GM21526 (cell line): ENCODE measurements around the gene MMP24.
"Not testable (repeated sequence)": the region's sequence is repeated elsewhere in the genome, so short reads cannot be mapped to it uniquely, and the experiment has no call there.

Experiments
- ATAC-seq: cut with Tn5 transposase; IDR thresholded peaks from one replicate; pipeline ENCODE4 v1.9.1; 2021; ENCODE audit warnings: moderate library complexity; ENCODE audit not compliant: unreplicated experiment, low FRiP score

The MMP24 gene

GRCh38 chr20:35252598-35252997 lies 26.1 kb downstream of the MMP24 start:
- not testable (repeated sequence) for ATAC-seq

GRCh38 chr20:35253010-35253409 lies 26.5 kb downstream of the MMP24 start:
- no peak for ATAC-seq

GRCh38 chr20:35254448-35254999 lies 28.0 kb downstream of the MMP24 start:
- no peak for ATAC-seq

DNA sequence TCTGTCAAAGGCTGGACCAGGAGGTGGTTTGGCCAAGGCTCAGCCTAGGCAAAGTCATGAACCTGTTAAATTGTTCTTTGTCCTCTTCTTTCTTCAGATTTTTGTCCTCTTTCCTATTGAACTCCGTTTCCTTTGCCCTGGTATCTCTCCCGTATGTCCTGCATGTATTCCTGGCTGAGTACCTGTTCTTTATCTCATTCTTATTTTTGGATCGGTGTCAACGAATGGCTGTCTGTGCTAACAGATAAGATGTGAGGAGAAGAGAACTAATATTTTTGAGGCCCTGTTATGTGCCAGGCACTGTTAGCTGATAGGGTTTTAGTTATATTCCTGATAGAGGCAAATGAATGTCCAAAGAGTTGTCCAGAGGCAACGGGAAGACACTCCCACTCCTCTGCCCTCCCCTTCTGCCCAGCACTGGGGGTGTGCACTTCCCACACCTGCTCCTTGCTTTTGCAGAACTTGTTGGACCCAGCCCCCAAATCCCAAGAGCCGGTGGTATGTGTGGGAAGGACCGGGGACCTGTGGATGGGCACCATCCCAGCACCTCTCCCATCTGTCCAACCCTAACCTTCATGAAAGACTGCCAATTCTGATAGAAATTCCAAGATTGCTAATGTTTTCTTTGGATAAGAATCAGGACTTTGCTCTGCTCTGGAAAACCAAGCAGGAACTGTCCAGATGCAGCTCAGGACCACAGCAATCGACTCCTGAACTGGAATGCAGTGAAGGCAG lies 30.9 kb downstream of the MMP24 start:
- no peak for ATAC-seq

DNA sequence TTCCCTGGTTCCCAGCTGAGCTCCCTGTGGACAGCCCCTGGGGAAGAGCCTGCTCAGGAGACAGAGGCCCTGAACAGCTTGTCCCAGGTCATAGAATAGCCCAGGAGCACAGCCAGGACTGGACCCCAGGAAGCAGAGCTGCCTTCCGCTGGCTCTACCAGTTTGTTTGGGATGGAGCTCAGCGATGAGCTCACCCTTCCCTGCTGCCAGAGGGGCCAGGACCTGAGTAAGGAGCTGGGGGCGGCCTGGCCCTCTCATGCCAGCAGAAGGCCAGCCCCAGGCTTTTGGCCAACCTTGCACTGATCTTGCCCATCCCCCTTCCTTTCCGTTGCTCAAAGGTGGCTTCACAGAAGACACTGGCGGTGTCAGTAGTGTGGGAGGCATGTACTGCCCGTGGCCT lies 33.9 kb downstream of the MMP24 start:
- no peak for ATAC-seq

DNA sequence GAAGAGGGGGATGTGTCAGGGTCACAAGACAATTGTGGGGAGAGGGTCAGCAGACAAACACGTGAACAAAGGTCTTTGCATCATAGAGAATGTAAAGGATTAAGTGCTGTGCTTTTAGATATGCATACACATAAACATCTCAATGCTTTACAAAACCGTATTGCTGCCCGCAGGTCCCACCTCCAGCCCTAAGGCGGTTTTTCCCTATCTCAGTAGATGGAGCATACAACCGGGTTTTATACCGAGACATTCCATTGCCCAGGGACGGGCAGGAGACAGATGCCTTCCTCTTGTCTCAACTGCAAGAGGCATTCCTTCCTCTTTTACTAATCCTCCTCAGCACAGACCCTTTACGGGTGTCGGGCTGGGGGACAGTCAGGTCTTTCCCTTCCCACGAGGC lies 35.8 kb downstream of the MMP24 start:
- ATAC-seq = not testable (repeated sequence)

DNA sequence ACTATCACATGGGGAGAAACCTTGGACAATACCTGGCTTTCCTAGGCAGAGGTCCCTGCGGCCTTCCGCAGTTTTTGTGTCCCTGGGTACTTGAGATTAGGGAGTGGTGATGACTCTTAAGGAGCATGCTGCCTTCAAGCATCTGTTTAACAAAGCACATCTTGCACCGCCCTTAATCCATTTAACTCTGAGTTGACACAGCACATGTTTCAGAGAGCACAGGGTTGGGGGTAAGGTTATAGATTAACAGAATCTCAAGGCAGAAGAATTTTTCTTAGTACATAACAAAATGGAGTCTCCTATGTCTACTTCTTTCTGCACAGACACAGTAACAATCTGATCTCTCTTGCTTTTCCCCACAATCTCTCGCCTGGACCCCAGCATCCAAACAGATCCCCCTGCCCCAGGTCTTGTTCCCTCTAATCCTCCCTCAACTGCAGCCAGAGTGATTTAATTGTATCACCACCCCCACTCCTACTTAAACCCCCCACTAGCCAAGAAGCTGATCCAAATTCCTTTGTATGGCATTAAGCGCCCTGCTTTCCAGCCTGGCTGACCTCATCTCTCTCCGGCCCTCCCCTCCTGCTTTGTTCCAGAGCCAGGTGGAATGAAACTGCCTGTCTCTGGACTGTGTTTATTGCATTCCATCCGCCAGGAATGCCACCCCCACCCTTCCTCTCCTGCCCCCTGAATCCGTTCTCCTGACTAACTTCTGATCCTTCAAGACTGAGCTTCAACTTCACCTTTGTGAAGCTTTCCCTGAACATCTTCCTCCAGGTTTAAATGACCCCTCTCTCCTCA lies 36.4 kb downstream of the MMP24 start:
- ATAC-seq = not testable (repeated sequence)

DNA sequence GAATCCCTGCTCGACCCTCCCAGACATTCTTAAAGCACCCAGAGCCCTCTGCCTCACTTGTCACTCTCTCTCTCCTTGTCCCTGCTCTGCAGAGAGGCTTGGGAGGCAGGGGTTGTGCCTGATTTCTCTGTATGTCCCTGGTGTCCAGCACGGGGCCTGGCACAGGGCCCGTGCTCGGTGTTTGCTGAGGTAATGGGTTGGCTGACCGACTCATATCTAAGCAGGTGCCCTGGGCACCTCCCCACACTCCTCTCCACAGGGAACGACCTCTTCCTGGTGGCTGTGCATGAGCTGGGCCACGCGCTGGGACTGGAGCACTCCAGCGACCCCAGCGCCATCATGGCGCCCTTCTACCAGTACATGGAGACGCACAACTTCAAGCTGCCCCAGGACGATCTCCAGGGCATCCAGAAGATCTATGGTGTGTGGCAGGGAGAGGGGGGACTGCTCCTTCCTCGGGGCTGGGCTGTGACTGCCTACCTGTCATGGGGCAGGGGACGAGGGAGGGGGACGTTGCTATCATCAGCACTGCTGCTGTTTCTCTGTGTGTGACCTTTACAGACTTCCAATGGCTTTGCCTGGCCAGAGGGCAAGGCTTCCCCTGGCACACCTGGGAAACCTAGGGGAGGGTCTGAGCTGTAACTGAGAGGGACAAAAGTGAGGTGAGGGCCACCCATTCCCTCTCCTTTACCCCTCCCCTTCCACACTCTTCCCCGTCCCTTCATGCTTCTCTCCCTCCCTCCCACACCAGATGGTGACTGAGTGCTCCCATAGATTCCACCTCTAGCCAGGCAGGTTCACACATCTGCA lies 37.2 kb downstream of the MMP24 start:
- no peak for ATAC-seq

DNA sequence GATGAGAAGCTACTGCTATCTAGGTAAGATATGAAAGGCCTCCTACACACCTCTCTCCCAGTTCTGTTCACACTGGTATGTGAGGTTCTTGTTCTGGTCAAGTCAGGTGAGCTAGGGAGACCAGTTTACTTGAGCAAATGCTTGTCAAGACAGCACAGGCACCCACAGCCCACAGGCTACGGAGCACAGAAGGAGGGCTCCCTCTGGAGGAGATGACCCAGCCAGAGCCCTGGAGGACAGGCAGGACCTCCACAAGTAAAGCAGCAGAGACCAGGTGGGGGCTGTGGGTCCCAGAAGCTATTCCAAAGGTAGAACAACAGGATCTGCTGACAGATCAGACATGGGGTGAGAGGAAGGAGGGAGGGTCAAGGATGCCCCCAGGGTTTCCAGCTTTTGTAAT lies 38.3 kb downstream of the MMP24 start:
- no peak for ATAC-seq

DNA sequence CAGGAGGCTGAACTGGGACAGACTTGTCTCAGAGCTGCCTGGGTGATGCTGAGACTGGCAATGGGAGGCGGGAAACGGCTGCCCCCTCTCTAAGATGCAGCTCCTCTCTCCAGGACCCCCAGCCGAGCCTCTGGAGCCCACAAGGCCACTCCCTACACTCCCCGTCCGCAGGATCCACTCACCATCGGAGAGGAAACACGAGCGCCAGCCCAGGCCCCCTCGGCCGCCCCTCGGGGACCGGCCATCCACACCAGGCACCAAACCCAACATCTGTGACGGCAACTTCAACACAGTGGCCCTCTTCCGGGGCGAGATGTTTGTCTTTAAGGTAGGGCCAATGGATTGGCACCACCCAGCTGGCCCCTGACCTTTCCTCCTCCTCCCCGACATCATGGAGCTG lies 40.6 kb downstream of the MMP24 start:
- ATAC-seq = no peak

- ATAC-seq = no peak
Measured at GRCh38 chr20:35269055-35269781, 42.7 kb downstream of the MMP24 start.

DNA sequence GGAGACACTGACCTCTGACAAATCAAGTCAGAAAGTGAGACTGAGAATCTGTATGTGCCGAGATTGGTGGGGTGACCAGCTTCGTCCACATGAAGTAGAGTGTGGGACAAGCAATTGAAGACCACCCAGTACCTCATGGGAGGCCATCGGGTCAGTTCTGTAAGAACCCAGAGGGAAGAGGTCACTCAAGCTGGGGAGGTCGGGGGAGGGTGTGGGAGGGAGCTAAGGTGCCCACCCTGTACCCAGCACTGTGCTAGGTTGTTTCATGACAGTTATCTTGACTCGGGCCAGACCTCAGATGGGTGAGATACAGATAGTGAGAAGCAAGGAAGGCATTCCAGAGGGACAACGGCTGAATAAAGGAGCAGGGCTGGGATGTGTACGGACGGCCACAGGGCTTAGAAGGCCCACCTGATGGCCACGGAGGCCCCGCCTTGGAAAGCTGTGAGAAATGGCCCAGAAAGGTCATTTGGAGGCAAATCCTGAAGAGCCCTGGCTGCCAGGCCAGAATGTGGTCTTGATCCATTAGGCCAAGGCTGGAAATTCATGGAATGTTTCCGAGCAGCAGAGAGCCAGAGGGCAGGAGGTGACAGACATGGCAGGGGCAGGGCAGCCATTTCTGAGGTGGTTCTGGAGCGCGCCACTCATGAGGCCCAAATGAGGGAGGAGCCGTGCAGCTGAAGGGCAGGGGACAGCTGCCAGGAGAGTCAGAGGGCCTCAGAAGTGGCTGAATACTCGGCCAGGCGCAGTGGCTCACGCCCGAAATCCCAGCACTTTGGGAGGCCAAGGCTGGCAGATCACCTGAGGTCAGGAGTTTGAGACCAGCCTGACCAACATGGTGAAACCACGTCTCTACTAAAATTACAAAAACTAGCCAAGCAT lies 43.8 kb downstream of the MMP24 start:
- ATAC-seq = no peak

GRCh38 chr20:35271073-35271882 lies 44.8 kb downstream of the MMP24 start:
- no peak for ATAC-seq

- no peak for ATAC-seq
Measured at GRCh38 chr20:35271904-35272303, 45.4 kb downstream of the MMP24 start.

GRCh38 chr20:35273449-35274171 lies 47.1 kb downstream of the MMP24 start:
- ATAC-seq = no peak

DNA sequence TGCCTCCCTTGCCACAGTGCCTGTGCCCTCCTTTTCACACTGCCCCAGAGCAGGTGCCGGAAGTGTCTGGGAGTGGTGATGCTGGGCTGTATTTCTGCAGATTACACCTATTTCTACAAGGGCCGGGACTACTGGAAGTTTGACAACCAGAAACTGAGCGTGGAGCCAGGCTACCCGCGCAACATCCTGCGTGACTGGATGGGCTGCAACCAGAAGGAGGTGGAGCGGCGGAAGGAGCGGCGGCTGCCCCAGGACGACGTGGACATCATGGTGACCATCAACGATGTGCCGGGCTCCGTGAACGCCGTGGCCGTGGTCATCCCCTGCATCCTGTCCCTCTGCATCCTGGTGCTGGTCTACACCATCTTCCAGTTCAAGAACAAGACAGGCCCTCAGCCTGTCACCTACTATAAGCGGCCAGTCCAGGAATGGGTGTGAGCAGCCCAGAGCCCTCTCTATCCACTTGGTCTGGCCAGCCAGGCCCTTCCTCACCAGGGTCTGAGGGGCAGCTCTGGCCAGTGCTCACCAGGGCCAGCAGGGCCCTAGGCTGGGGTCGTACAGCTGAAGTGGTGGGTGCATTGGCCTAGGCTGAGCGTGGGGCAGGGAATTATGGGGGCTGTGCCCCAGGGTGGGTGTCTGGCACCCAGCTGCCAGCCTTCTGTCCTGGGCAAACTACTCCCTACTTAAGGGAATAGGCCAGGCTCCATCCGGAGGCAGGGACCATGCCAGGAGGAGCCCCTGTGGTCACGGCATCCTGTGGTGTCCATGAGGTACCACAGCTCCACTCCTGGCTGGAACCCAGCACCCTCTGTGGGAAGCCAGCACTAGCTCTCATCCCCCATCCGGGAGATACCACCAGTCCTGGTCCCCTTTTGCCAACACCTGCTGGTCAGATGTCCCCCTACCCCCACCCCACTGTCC lies 47.9 kb downstream of the MMP24 start:
- no peak for ATAC-seq
